Spleen (tissue), 11 donors: ENCODE data around the gene TSPAN15. TPM values are rescaled to one million over a fixed set of nuclear protein-coding genes. Genes with fewer than 3 reads are reported as not detected.
A peak's percentile ranks its signal among the peaks of the same experiment; 100 is the strongest.

Experiments used
- DNase-seq: peaks from one replicate; pipeline ENCODE4 v3.0.0-alpha.2; 2020
- H3K27ac ChIP-seq, 8 donors: fragments of 200-600 bp; sonication (generic) in 7 of 8; 1 replicate in 4 of 8; 2 replicates in 4 of 8; pipeline versions ENCODE4 v1.5.0 to v1.8.0; 2016 to 2021; ENCODE audit warnings: inconsistent platforms in 4 of 8, mild to moderate bottlenecking in 4 of 8, moderate library complexity in 1 of 8
- H3K27me3 ChIP-seq, 7 donors: fragments of 200-600 bp; sonication (generic) in 6 of 7; replicated peaks in 1 of 7; 1 replicate in 4 of 7; 2 replicates in 3 of 7; pipeline versions ENCODE4 v1.5.0 to v1.8.0; 2016 to 2021; ENCODE audit warnings: inconsistent platforms in 3 of 7, mild to moderate bottlenecking in 1 of 7
- H3K36me3 ChIP-seq, 6 donors: fragments of 200-600 bp; sonication (generic) in 5 of 6; 1 replicate in 4 of 6; 2 replicates in 2 of 6; pipeline versions ENCODE4 v1.5.0 to v1.8.0; 2016 to 2021; ENCODE audit warnings: inconsistent platforms in 2 of 6
- H3K4me1 ChIP-seq, 6 donors: fragments of 200-600 bp; sonication (generic) in 5 of 6; 1 replicate in 3 of 6; 2 replicates in 3 of 6; pipeline versions ENCODE4 v1.5.0 to v1.8.0; 2016 to 2021; ENCODE audit warnings: inconsistent platforms in 3 of 6
- H3K4me3 ChIP-seq, 8 donors: fragments of 200-600 bp; sonication (generic) in 7 of 8; 1 replicate in 4 of 8; 2 replicates in 4 of 8; pipeline versions ENCODE4 v1.5.0 to v1.8.0; 2016 to 2021; ENCODE audit warnings: inconsistent platforms in 4 of 8, mild to moderate bottlenecking in 4 of 8, moderate library complexity in 2 of 8
- H3K9me3 ChIP-seq, 8 donors: fragments of 200-600 bp; sonication (generic) in 7 of 8; 1 replicate in 4 of 8; 2 replicates in 4 of 8; pipeline versions ENCODE4 v1.5.0 to v1.8.0; 2016 to 2021; ENCODE audit warnings: inconsistent platforms in 4 of 8
- CTCF ChIP-seq, 11 experiments: fragments of 200-600 bp in 7 of 11; fragments of 450-650 bp in 4 of 11; sonication (generic) in 4 of 11; IDR thresholded peaks in 8 of 11; conservative IDR thresholded peaks in 3 of 11; 1 replicate in 7 of 11; 2 replicates in 4 of 11; pipeline versions ENCODE4 v1.4.0 to v1.8.0; 2016 to 2021; ENCODE audit warnings: antibody characterized with exemption in 11 of 11, inconsistent platforms in 4 of 11, mild to moderate bottlenecking in 1 of 11
- POLR2A ChIP-seq, 3 donors: fragments of 450-650 bp; IDR thresholded peaks; one replicate each; pipeline ENCODE4 v1.5.1; 2017; ENCODE audit warnings: antibody characterized with exemption in 3 of 3, mild to moderate bottlenecking in 1 of 3
- POLR2AphosphoS5 ChIP-seq, 3 donors: sonication (generic); formaldehyde crosslinking; IDR thresholded peaks; one replicate each; pipeline ENCODE4 v1.5.1; 2017; ENCODE audit warnings: antibody characterized with exemption in 3 of 3
- WGBS, 5 donors: extraction: QIAGEN DNeasy Blood & Tissue Kit in 3 of 5; methylation state at CpG; one replicate each; pipeline versions ENCODE4 v1.1.5 to v1.1.7; 2013 to 2018; 5-methylcytosine and 5-hydroxymethylcytosine counted together
- intact Hi-C: fragments of 100-400 bp; cut with DNase I; formaldehyde crosslinking; loops from one replicate; pipeline ENCODE4 v1.15.0; 2023; ENCODE audit warnings: low total_unique reads
- polyA plus RNA-seq, 3 donors: library from polyadenylated mRNA; stranded (reverse); fragments of 200-250 nt; gene quantifications; one replicate each; pipeline ENCODE4 v1.2.1, GENCODE V29; 2013
- total RNA-seq, 7 donors: library from RNA; depleted of rRNA in 3 of 7; stranded (reverse); fragments of >200 nt in 3 of 7; fragmentation: NEBNext Ultra II Directional in 4 of 7; extraction: Animal tissue kit (Norgen Biotek cat#: 25700) in 4 of 7; gene quantifications; one replicate each; pipeline versions ENCODE4 v1.1.0 to v1.2.1, GENCODE V29; 2016 to 2021
- donor health status: healthy with polysubstance abuse.
- donor health status: DM: no; HTN: no; CAD: no; lungs with moderate emphysema.
- donor health status: DM: no; HTN: no; CAD: no.
- donor health status: Bipolar disorder and iron deficiency.
- donor health status: healthy.
- donor health status: DM: no; HTN: no; CAD: no.
- donor health status: DM: yes; HTN: yes; CAD: no.

TSPAN15 gene
- total and polyA plus RNA-seq, 10 donors, result 13.5 to 68.4 (median 41.3) TPM

- Histone ChIP-seq H3K27me3 (no peaks in the 10 kb centered on the region), H3K36me3 (peaks cover 0 to 13% (median 0%) of the 10 kb centered on the region in 6 donors), H3K9me3 (no peaks in the 10 kb centered on the region), H3K4me3 (no peak overlapping the region), H3K4me1 (peaks cover 12 to 78% (median 39%) of the 10 kb centered on the region in 6 donors), H3K27ac (peak overlapping the region; percentile 60 to 80 (median 72))
- no peak for TF ChIP-seq POLR2A (IDR thresholded peaks at IDR 0.05)
- no peak for TF ChIP-seq CTCF (IDR thresholded peaks at IDR 0.05 in 8 of 11, conservative IDR thresholded peaks at IDR 0.05 in 3 of 11)
- no peak for TF ChIP-seq POLR2AphosphoS5 (IDR thresholded peaks at IDR 0.05)
- 12 to 39% (median 23%) methylated on average over 1 of the region's 1 CpG for WGBS, 5 donors
- no peak for DNase-seq
- intact Hi-C loops, result no loop called here
These were observed 28.8 kb downstream of the TSPAN15 start for GRCh38 chr10:69480068-69480412.

DNA sequence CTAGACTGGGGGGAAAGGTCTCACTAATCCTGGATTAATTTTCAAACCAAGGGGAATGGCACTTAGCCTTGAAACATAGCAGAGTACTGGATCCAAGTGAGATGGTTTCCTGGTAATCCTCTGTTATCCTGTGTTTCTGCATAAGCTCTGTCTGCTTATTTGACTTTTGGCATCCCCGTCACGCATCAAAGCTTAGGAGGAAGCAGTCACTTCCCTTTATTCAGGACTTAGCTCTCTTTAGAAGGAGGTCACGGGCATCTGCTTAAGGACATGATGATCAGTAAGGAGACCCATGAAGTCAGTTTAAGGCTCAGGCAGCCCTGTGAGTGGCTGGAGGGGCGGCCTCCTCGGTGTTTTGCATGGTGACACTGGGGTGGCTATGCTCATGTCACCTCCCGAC, 30.0 kb downstream of the TSPAN15 start:
- Histone ChIP-seq H3K9me3 (no peaks in the 10 kb centered on the region), H3K4me1 (peaks cover 12 to 65% (median 39%) of the 10 kb centered on the region in 6 donors), H3K27ac (peak overlapping the region in 7 of 8 donors; percentile 60 to 80 (median 74)), H3K27me3 (no peaks in the 10 kb centered on the region), H3K36me3 (peaks cover 0 to 16% (median 0%) of the 10 kb centered on the region in 6 donors), H3K4me3 (no peak overlapping the region)
- no peak for DNase-seq
- TF ChIP-seq POLR2A (IDR thresholded peaks at IDR 0.05), result no peak
- TF ChIP-seq POLR2AphosphoS5 (IDR thresholded peaks at IDR 0.05), result peak in 2 of 3 donors; percentile 27 to 41
- no peak for TF ChIP-seq CTCF (IDR thresholded peaks at IDR 0.05 in 8 of 11, conservative IDR thresholded peaks at IDR 0.05 in 3 of 11)
- WGBS, 5 donors, result 40 to 52% (median 43%) methylated on average over 6 of the region's 6 CpGs
- intact Hi-C loops, result no loop called here

GRCh38 chr10:69481811-69482524, 30.7 kb downstream of the TSPAN15 start:
- Histone ChIP-seq H3K4me3 (no peak overlapping the region), H3K4me1 (peaks cover 12 to 71% (median 39%) of the 10 kb centered on the region in 6 donors), H3K27ac (peak overlapping the region in 5 of 8 donors; percentile 71 to 80 (median 78)), H3K9me3 (no peaks in the 10 kb centered on the region), H3K27me3 (no peaks in the 10 kb centered on the region), H3K36me3 (peaks cover 0 to 21% (median 0%) of the 10 kb centered on the region in 6 donors)
- intact Hi-C loops, result no loop called here
- DNase-seq, result no peak
- no peak for TF ChIP-seq CTCF (IDR thresholded peaks at IDR 0.05 in 8 of 11, conservative IDR thresholded peaks at IDR 0.05 in 3 of 11)
- TF ChIP-seq POLR2AphosphoS5 (IDR thresholded peaks at IDR 0.05), result no peak
- TF ChIP-seq POLR2A (IDR thresholded peaks at IDR 0.05), result no peak
- 87 to 95% (median 90%) methylated on average over 4 of the region's 4 CpGs for WGBS, 5 donors

GRCh38 chr10:69483963-69484362, 32.7 kb downstream of the TSPAN15 start:
- Histone ChIP-seq H3K9me3 (peaks cover 0 to 18% (median 13%) of the 10 kb centered on the region in 8 donors), H3K4me3 (no peak overlapping the region), H3K4me1 (peaks cover 12 to 62% (median 30%) of the 10 kb centered on the region in 6 donors), H3K36me3 (peaks cover 0 to 33% (median 0%) of the 10 kb centered on the region in 6 donors), H3K27me3 (no peaks in the 10 kb centered on the region), H3K27ac (no peak overlapping the region)
- intact Hi-C loops, result no loop called here
- DNase-seq, result no peak
- 68 to 76% (median 72%) methylated on average over 3 to 5 of the region's 5 CpGs for WGBS, 5 donors
- TF ChIP-seq CTCF (IDR thresholded peaks at IDR 0.05 in 8 of 11, conservative IDR thresholded peaks at IDR 0.05 in 3 of 11) (no peak), POLR2AphosphoS5 (IDR thresholded peaks at IDR 0.05) (no peak), POLR2A (IDR thresholded peaks at IDR 0.05) (no peak)
